DMS 273 (cell line): ENCODE data around the gene PEX16.

Experiments used
- DNase-seq: peaks from one replicate; lab custom pipeline; 2025; ENCODE audit not compliant: unreplicated experiment; lab: John Stamatoyannopoulos, UW

PEX16 gene

DNA sequence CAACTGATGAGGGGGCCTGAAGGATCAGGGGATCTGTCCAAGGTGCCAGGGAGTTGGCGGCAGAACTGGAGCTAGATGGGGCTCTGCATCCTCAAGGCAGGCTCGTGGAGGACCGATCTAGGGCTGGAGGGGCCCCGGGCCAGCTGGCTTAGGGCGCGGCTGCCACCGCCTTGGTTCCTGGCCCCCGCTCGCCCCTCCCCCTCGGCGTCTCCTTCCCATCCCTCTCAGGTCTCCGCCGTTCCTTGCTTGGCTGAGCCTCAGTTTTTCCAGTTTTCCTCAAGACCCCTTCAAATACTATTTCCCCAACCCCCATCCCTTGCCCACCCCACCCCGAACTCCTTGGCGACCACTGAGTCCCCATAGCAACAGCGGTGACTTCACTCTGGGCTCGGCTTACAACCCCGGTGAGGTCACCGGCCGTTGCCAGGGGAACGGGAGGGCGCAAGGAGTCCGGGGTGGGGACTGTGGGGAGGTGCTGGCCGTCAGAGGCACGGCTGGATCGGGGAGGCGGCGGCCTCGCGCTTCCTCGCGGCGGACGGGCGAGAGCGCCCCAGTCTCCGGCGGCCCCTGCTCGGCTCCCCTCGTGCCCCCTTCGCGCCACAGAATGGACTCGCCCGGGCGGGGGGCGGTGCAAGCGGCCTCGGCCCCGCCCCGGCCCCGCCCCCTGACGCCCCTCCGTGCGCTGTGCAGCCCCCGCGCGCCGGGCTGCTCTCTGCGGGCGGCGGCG is 18.1 kb downstream of the PEX16 start:
- DNase-seq, result peak; percentile 93

GRCh38 chr11:45899086-45899447 is 18.6 kb downstream of the PEX16 start:
- DNase-seq, result no peak

GRCh38 chr11:45897556-45897955 is 20.1 kb downstream of the PEX16 start:
- no peak for DNase-seq

- DNase-seq, result peak; percentile 79
These were observed 21.2 kb downstream of the PEX16 start for GRCh38 chr11:45896422-45896984.

GRCh38 chr11:45895553-45896259 is 22.0 kb downstream of the PEX16 start:
- DNase-seq, result peak; percentile 34

GRCh38 chr11:45894555-45895247 is 23.0 kb downstream of the PEX16 start:
- peak; percentile 25 for DNase-seq

GRCh38 chr11:45892856-45893255 is 24.8 kb downstream of the PEX16 start:
- no peak for DNase-seq

- DNase-seq, result peak; percentile 21
These were observed 26.7 kb downstream of the PEX16 start for GRCh38 chr11:45890886-45891550.

DNA sequence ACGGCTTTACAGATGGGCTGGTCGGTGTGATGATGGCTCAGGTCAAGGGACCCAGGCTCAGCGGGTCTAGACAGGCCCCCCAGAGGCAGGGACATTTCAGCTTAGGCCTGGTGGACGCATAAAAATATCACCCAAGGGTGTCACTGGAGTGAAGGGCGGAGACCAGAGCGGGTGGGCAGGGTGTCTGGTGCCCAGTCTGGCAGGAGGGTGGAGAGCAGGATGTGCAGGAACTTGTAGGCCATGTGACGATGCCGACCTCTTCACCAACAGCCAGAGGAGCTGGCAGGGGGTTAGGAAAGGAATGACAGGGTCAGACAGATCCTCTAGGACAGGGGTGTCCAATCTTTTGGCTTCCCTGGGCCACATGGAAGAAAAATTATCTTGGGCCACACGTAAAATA is 27.7 kb downstream of the PEX16 start:
- DNase-seq, result no peak

DNA sequence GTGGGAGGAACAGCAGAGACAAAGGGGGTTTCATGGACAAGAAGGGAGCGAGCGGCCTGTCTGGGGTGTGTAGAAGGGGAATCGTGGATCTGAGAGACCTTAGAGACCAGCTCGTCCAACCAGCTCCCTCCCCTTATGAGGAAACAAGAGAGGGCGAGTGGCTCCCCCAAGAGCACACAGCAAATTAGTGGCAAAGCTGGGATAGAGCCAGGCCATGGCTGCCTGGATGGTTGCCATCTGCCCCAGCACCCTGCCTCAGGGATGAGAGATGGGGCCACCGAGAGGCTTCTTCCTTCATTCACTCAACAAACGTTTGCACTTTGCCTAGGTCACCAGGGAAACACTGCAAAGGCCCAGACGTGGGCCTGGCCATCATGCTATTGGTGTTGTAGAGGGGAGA is 28.1 kb downstream of the PEX16 start:
- no peak for DNase-seq

DNA sequence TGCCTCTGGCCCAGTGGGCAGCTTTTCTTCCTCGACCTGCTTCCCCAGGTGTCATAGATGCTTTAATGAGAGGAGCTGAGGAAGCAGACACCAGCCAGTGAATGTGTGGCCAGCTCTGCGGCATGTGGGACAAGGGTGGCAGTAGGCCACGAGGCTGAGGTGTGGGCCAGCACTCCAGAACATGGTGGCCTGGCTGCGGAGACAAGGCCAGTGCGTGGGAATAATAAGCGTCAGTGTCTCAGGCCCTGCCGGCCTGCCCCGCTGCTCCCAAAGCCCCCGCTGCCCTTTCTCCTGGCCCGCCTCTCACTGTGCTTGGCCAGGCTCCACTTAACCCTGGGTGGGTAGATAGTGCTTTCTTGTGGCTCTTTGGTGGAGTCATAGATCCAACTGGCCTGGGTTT is 30.1 kb downstream of the PEX16 start:
- no peak for DNase-seq

DNA sequence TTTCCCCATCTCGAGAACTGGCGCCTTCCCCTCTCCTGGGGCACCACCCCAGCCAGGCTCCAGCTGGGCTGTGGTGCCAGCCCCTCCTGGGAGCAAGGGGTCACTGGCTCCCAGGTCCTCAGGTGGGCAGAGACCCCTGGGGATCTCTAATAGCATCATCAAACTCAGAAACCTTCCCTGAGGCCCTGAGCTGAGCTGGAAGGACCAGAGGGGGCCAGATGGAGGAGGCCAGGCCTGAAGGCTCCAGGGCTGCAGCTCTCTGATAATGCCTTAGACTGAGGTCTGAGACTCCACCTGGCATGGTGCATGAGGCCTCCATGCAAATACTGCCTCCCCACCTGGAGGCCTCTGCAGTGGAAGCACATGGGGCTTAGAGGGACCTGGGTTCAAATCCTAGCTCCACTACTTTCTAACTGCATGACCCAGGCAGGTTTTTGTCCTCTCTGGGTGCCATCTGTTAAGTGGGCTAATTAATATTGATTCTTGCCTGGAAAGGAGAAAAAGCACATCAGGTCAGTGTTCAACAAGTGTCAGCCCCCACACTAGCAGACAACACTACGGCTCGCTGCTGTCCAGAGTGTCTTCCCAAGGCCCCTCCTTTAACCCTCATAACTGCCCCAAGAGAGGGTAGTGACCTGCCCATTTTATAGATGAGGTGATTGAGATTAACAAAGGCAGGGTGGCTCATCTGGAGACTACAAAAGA is 30.7 kb downstream of the PEX16 start:
- DNase-seq, result no peak

GRCh38 chr11:45885921-45886721 is 31.6 kb downstream of the PEX16 start:
- no peak for DNase-seq

DNA sequence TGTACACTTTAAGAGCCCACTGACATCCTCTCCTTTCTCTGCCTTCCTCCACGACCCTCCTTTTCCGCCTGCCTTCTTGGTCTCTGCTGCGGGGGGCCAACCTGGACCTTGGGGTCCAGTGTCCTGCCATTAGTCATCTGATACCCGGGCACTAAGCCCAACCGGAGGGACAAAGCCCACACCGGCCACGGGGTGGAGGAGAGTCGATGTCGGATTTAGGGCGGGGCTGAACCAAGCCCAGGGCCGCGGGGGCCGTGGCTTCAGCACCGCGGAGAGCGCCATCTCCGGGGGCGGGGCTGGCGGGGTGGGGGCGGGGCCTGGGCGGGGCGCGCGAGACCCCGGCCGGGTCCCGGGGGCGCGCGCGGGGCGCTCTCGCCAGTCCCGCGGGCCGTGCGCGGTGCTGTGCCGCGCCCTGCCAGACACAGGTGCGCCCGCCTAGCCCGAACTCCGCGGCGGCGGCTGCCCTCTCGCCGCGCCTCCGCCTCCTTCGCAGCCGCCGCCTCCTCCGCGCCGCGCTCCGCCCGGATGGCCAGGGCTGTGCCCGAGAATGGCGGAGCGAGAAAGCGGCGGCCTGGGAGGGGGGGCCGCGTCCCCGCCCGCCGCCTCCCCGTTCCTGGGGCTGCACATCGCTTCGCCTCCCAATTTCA is 32.3 kb downstream of the PEX16 start, which contains the start of gene MAPK8IP1:
TSS of gene MAPK8IP1 (plus strand) at position 378 of the 647 bp plus-strand sequence. CDS start at position 548, 170 bp downstream.
- peak; percentile 78 for DNase-seq

DNA sequence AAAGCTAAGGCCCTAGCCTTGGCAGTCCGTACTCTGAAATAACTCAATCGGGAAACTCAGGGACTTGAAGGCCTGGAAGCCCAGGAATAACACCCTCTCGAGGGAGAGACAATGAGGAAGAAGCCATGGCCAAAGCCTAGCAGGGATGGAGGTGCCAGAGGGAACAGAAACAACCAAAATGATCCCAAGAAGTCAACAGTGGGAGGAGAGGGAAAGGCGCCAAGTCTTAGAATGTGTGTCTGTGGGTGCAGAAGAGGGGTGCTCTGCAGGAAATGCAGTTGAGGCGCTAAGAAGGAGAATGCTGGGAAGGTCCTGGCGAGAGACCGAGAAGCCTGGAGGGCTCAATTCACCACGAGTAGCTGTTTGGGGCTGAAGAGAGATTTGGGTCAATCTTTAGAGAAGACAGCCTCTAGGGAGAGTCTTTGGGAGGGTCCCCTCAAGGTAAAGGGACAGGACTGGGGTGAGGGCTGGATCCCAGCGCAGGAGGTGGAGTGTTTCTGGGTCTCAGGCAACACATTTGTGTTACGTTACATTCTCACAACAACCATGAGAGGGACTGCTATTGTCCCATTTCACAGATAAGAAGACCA is 33.0 kb downstream of the PEX16 start:
- DNase-seq, result no peak

DNA sequence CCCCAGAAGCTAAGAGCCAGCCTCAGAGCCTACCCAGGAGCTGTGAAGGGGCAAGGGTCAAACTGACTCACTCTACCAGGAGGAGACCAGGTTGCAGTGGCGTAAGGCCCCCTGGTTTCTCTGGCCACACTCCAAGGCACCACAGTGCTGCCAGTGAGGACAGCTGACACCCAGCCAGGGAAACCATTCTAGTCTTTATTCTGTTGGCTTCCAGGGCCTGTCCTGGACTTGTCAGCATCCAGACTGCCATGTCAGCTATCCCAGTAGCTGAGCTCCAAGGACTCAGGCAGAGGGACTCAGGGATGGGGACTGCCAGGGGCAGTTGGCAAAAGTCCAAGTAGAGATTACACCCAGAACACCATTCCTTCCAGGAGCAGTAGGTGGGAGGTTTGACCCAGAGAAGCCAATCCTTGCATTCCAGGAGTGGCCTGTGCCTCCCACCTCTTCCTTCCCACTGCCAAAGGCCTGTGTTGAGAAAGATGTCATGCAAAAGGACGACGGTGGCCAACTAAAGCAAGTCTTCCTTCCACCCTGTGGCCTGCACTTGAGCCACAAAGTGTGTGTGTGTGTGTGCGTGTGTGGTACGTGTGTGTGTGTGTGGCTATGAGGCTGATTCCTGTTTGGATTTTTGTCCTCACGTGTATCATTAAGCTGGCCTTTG is 35.8 kb downstream of the PEX16 start:
- DNase-seq, result peak; percentile 42

DNA sequence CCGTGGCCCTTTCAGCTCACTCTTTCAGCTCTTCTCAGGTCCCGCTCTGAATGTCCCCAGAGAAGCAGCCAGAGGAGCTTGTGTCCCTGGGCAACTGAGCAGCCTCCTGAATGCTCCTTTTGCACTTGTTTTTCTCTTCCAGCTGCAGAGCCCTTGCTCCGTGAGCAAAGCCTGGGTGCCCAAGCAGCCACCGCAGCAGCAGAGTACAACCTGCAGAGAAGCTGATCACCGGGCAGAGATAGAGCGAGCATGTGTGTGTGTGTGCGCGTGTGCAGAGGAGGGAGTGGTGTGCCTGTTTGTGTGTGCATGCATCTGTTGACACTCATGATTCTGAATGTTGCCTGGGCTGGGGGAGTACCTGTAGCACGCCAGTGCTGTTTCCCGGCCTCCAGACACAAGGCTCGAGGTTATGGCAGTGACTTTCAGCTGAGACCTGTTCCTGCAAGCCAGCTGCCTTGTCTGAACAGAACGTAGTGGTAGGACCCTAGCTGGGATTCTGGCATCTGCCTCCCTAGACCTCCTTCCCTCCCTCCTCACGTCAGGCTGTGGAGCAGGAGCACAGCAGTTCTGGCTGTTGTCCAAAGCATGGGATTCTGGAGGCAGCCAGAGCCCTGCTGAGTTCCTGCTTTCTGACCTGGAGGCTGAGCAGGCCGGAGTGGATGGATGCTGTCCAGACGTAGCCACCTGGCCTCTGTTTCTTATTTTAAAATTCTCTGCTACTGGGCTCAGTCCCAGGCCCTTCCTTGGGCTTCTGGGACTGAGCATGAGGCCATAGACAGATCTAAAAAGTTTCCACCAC is 36.7 kb downstream of the PEX16 start:
- peak; percentile 81 for DNase-seq
